HepG2 (cell line): Measurements from ENCODE around the gene PMM2. TPM values are rescaled to one million over a fixed set of nuclear protein-coding genes. Genes with fewer than 3 reads are reported as not detected.

Experiments used
- CERS6 ChIP-seq: sonication (generic); formaldehyde crosslinking; IDR thresholded peaks from 2 replicates; pipeline ENCODE4 v1.5.0; 2020; ENCODE audit warnings: missing genetic modification reagents
- DR1 ChIP-seq: sonication (generic); formaldehyde crosslinking; IDR thresholded peaks from 2 replicates; pipeline ENCODE4 v1.8.0; 2021; ENCODE audit warnings: mild to moderate bottlenecking, missing genetic modification reagents, inconsistent platforms
- GTF3A ChIP-seq: sonication (generic); formaldehyde crosslinking; conservative IDR thresholded peaks from 2 replicates; pipeline ENCODE4 v1.4.0; 2020; ENCODE audit warnings: mild to moderate bottlenecking, missing genetic modification reagents
- HNRNPL ChIP-seq: fragments of 200-400 bp; formaldehyde crosslinking; IDR thresholded peaks from 2 replicates; pipeline ENCODE4 v1.6.1; 2017; ENCODE audit warnings: mild to moderate bottlenecking, low read depth, low read length
- HOXA7 ChIP-seq: sonication (generic); formaldehyde crosslinking; IDR thresholded peaks from 2 replicates; pipeline ENCODE4 v1.8.1; 2022; ENCODE audit warnings: mild to moderate bottlenecking, missing genetic modification reagents, moderate library complexity
- IKZF5 ChIP-seq: IDR thresholded peaks from 2 replicates; pipeline ENCODE4 v1.6.1; 2018; ENCODE audit warnings: missing genetic modification reagents, mild to moderate bottlenecking, missing compliant biosample characterization
- KLF12 ChIP-seq: sonication (generic); formaldehyde crosslinking; IDR thresholded peaks from 2 replicates; pipeline ENCODE4 v1.4.0; 2020; ENCODE audit warnings: missing genetic modification reagents, borderline replicate concordance
- KLF15 ChIP-seq: sonication (generic); formaldehyde crosslinking; IDR thresholded peaks from 2 replicates; pipeline ENCODE4 v1.8.1; 2023; ENCODE audit warnings: borderline replicate concordance, mild to moderate bottlenecking, inconsistent platforms, missing genetic modification reagents, mixed read lengths
- MATR3 ChIP-seq: sonication (generic); formaldehyde crosslinking; IDR thresholded peaks from 2 replicates; pipeline ENCODE4 v1.4.0; 2020; ENCODE audit warnings: missing genetic modification reagents
- NR2F1 ChIP-seq, 2 experiments: fragments of 450-650 bp in 1 of 2; formaldehyde crosslinking in 1 of 2; IDR thresholded peaks; 2 replicates each; pipeline versions ENCODE4 v1.5.0 to v1.6.1; 2016 to 2020; ENCODE audit warnings: mild to moderate bottlenecking in 1 of 2, missing compliant biosample characterization in 1 of 2, missing genetic modification reagents in 1 of 2, moderate library complexity in 1 of 2
- NR2F2 ChIP-seq: IDR thresholded peaks from 2 replicates; pipeline ENCODE4 v1.6.1; 2012; ENCODE audit warnings: low read depth, inconsistent platforms, borderline replicate concordance
- PBX3 ChIP-seq: sonication (generic); formaldehyde crosslinking; IDR thresholded peaks from 2 replicates; pipeline ENCODE4 v1.8.1; 2023; ENCODE audit warnings: missing genetic modification reagents, inconsistent platforms, borderline replicate concordance
- POLR2G ChIP-seq: fragments of 200-400 bp; formaldehyde crosslinking; IDR thresholded peaks from 2 replicates; pipeline ENCODE4 v1.6.1; 2018; ENCODE audit warnings: mild to moderate bottlenecking, low read depth, low read length, moderate library complexity
- SALL2 ChIP-seq: sonication (generic); formaldehyde crosslinking; IDR thresholded peaks from 2 replicates; pipeline ENCODE4 v1.8.1; 2023; ENCODE audit warnings: mild to moderate bottlenecking, missing genetic modification reagents, inconsistent platforms
- SMAD3 ChIP-seq: sonication (generic); formaldehyde crosslinking; IDR thresholded peaks from 2 replicates; pipeline ENCODE4 v1.4.0; 2020; ENCODE audit warnings: missing genetic modification reagents
- STAT6 ChIP-seq: sonication (generic); formaldehyde crosslinking; IDR thresholded peaks from 2 replicates; pipeline ENCODE4 v1.4.0; 2020; ENCODE audit warnings: missing genetic modification reagents, mild to moderate bottlenecking, borderline replicate concordance
- TBX3 ChIP-seq: fragments of 450-650 bp; IDR thresholded peaks from 2 replicates; pipeline ENCODE4 v1.6.1; 2017; ENCODE audit warnings: antibody characterized with exemption, mild to moderate bottlenecking, inconsistent platforms, borderline replicate concordance
- U2AF2 ChIP-seq: fragments of 200-400 bp; formaldehyde crosslinking; IDR thresholded peaks from 2 replicates; pipeline ENCODE4 v1.6.1; 2017; ENCODE audit warnings: low read depth, mild to moderate bottlenecking, low read length
- ZNF143 ChIP-seq: sonication (generic); formaldehyde crosslinking; IDR thresholded peaks from 2 replicates; pipeline ENCODE4 v1.4.0; 2020; ENCODE audit warnings: missing genetic modification reagents
- ZNF180 ChIP-seq: sonication (generic); formaldehyde crosslinking; IDR thresholded peaks from 2 replicates; pipeline ENCODE4 v1.4.0; 2020; ENCODE audit warnings: low read depth, missing genetic modification reagents, borderline replicate concordance
- ZNF468 ChIP-seq: sonication (generic); formaldehyde crosslinking; IDR thresholded peaks from 2 replicates; pipeline ENCODE4 v1.8.0; 2022; ENCODE audit warnings: mild to moderate bottlenecking, moderate library complexity, missing genetic modification reagents
- ZNF598 ChIP-seq: sonication (generic); formaldehyde crosslinking; IDR thresholded peaks from 2 replicates; pipeline ENCODE4 v1.5.1; 2020; ENCODE audit warnings: mild to moderate bottlenecking, missing genetic modification reagents, borderline replicate concordance
- ZNF652 ChIP-seq: IDR thresholded peaks from 2 replicates; pipeline ENCODE4 v1.6.1; 2016; ENCODE audit warnings: low read depth, borderline replicate concordance
- ZNF775 ChIP-seq: sonication (generic); formaldehyde crosslinking; IDR thresholded peaks from 2 replicates; pipeline ENCODE4 v1.4.0; 2020; ENCODE audit warnings: missing genetic modification reagents, mild to moderate bottlenecking, moderate library complexity, borderline replicate concordance
- ZNF816 ChIP-seq: sonication (generic); formaldehyde crosslinking; IDR thresholded peaks from 2 replicates; pipeline ENCODE4 v1.8.0; 2022; ENCODE audit warnings: missing genetic modification reagents, mild to moderate bottlenecking, borderline replicate concordance
- polyA plus RNA-seq, 8 experiments: library from polyadenylated mRNA; depleted of rRNA in 3 of 8; stranded (reverse) in 7 of 8; unstranded in 1 of 8; fragments of >200 nt; fragmentation: Illumina TruSeq in 4 of 8; extraction: Trizol in 4 of 8; gene quantifications; 2 replicates each; pipeline versions ENCODE4 v1.2.1 to v1.2.3, GENCODE V29; 2011 to 2016; ENCODE audit warnings: low read depth in 4 of 8, missing spikeins in 1 of 8, mixed read lengths in 1 of 8; ENCODE audit not compliant: insufficient read depth in 1 of 8
- total RNA-seq, 5 experiments: library from RNA; depleted of rRNA; stranded (reverse); fragments of >200 nt; fragmentation: Illumina TruSeq; extraction: Trizol; gene quantifications; 2 replicates each; pipeline ENCODE4 v1.2.3, GENCODE V29; 2016; ENCODE audit warnings: low read depth in 1 of 5

PMM2 gene
- total and polyA plus RNA-seq, 2 of the 13 experiments (the other 11 are each of a cell fraction or from before 2014, with no cell fraction given): 52.2 to 93.7 TPM

GRCh38 chr16:8798535-8799157 lies 1.0 kb downstream of the PMM2 start (continued):
- TF ChIP-seq POLR2G: no peak
- TF ChIP-seq DR1: no peak
- TF ChIP-seq CERS6 (CRISPR knock-in tag): no peak
- no peak for TF ChIP-seq HOXA7 (CRISPR knock-in tag)
- no peak for TF ChIP-seq NR2F2
- no peak for TF ChIP-seq ZNF816 (CRISPR knock-in tag)
- TF ChIP-seq ZNF143 (CRISPR knock-in tag): peak; percentile 36; the same call in 1 of the 2 replicates
- no peak for TF ChIP-seq TBX3
- 0 out of 2 replicates have a peak, but pooled peaks have one; percentile 37 for TF ChIP-seq SALL2 (CRISPR knock-in tag)
- TF ChIP-seq ZNF468 (CRISPR knock-in tag): no peak
- no peak for TF ChIP-seq U2AF2
- no peak for TF ChIP-seq STAT6
- TF ChIP-seq ZNF180 (CRISPR knock-in tag): no peak
- TF ChIP-seq IKZF5: no peak
- no peak for TF ChIP-seq ZNF775 (CRISPR knock-in tag)
- TF ChIP-seq KLF12: peak; percentile 66; the same call in 1 of the 2 replicates
- TF ChIP-seq SMAD3 (CRISPR knock-in tag): no peak
- TF ChIP-seq ZNF598 (CRISPR knock-in tag): no peak
- TF ChIP-seq PBX3: no peak
- no peak for TF ChIP-seq GTF3A
- no peak for TF ChIP-seq HNRNPL
- no peak for TF ChIP-seq MATR3 (CRISPR knock-in tag)
- no peak for TF ChIP-seq ZNF652 (CRISPR knock-in tag)
- no peak for TF ChIP-seq KLF15
- TF ChIP-seq NR2F1 (CRISPR knock-in tag; IDR thresholded peaks at IDR 0.05): no peak
